ENCODE results near the gene IGFL2. TPM values are rescaled to one million over a fixed set of nuclear protein-coding genes. Genes with fewer than 3 reads are reported as not detected.
"Not testable (repeated sequence)": the region's sequence is repeated elsewhere in the genome, so short reads cannot be mapped to it uniquely, and the experiment has no call there.

The IGFL2 gene
- total and polyA plus RNA-seq, 10 donors = not detected

DNA sequence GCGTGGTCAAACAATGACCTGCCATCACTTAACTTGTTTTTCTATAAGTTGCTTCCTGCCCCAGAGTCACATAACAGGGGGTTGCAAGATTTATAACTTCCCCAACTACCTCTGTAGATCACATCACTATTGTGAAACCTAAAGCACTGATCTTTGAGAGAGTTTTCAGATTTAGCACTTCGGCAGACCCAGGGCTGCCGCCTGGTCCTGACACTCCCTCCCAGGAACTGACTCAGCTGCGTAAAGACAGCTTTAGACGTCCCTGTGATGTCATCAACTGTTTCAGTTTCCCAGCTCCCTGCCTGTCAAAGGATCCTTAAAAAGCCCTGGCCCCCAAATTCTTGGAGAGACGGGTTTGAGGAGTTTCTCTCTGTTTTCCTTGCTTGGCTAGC is 33.3 kb downstream of the IGFL2 start:
- no peak for DNase-seq
- WGBS, 5 donors = 10 to 24% (median 17%) methylated on average over 6 of the region's 6 CpGs
- H3K9me3 ChIP-seq = no peaks in the 10 kb centered on the region
- H3K4me3 ChIP-seq = no peak overlapping the region
- H3K36me3 ChIP-seq = no peaks in the 10 kb centered on the region
- intact Hi-C loops (cut with DNase I; ENCODE audit: low total_unique reads) = loop anchor here (10.0 kb wide), 1 partner anchor 147 kb away; no protein-coding TSS in a partner anchor
- peaks cover 0 to 13% (median 0%) of the 10 kb centered on the region in 6 donors for H3K4me1 ChIP-seq
- TF ChIP-seq, protein P1, sequence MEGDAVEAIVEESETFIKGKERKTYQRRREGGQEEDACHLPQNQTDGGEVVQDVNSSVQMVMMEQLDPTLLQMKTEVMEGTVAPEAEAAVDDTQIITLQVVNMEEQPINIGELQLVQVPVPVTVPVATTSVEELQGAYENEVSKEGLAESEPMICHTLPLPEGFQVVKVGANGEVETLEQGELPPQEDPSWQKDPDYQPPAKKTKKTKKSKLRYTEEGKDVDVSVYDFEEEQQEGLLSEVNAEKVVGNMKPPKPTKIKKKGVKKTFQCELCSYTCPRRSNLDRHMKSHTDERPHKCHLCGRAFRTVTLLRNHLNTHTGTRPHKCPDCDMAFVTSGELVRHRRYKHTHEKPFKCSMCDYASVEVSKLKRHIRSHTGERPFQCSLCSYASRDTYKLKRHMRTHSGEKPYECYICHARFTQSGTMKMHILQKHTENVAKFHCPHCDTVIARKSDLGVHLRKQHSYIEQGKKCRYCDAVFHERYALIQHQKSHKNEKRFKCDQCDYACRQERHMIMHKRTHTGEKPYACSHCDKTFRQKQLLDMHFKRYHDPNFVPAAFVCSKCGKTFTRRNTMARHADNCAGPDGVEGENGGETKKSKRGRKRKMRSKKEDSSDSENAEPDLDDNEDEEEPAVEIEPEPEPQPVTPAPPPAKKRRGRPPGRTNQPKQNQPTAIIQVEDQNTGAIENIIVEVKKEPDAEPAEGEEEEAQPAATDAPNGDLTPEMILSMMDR (IDR thresholded peaks at IDR 0.05 in 8 of 11, conservative IDR thresholded peaks at IDR 0.05 in 3 of 11) = no peak
- TF ChIP-seq POLR2AphosphoS5 (IDR thresholded peaks at IDR 0.05) (no peak), POLR2A (IDR thresholded peaks at IDR 0.05) (no peak)
- H3K27ac ChIP-seq = no peak overlapping the region
- peaks cover 0 to 34% (median 0%) of the 10 kb centered on the region in 7 donors for H3K27me3 ChIP-seq (replicated peaks in 1 of 7)

DNA sequence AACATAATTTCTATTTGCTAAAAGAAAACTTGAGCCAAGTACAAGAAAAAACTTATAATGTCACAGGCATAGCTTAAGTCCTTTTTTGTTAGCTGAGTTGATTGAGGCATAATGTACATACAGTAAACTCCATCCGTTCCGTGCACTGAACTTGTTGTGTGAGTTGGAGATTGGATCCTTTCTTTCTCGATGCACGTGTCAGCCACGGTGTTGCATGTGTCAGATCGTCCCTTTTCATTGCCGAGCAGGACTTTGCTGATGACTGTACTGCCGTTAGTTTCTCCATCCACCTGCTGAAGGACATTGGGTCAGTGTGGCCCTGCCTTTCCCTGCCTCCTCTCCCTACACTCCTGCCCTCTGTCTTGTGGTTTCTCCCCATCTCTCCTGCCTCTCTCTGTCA is 34.4 kb downstream of the IGFL2 start:
- H3K4me3 ChIP-seq = no peak overlapping the region
- no peak for TF ChIP-seq POLR2A (IDR thresholded peaks at IDR 0.05)
- TF ChIP-seq POLR2AphosphoS5 (IDR thresholded peaks at IDR 0.05) = no peak
- TF ChIP-seq, protein P1 (IDR thresholded peaks at IDR 0.05 in 8 of 11, conservative IDR thresholded peaks at IDR 0.05 in 3 of 11) = no peak
- DNase-seq = no peak
- 84 to 97% (median 93%) methylated on average over 8 of the region's 8 CpGs for WGBS, 5 donors
- peaks cover 0 to 13% (median 0%) of the 10 kb centered on the region in 6 donors for H3K4me1 ChIP-seq
- H3K27ac ChIP-seq = no peak overlapping the region
- peaks cover 0 to 25% (median 0%) of the 10 kb centered on the region in 7 donors for H3K27me3 ChIP-seq (replicated peaks in 1 of 7)
- H3K9me3 ChIP-seq = no peaks in the 10 kb centered on the region
- no peaks in the 10 kb centered on the region for H3K36me3 ChIP-seq
- intact Hi-C loops (cut with DNase I; ENCODE audit: low total_unique reads) = loop anchor here (10.0 kb wide), 1 partner anchor 148 kb away; no protein-coding TSS in a partner anchor

DNA sequence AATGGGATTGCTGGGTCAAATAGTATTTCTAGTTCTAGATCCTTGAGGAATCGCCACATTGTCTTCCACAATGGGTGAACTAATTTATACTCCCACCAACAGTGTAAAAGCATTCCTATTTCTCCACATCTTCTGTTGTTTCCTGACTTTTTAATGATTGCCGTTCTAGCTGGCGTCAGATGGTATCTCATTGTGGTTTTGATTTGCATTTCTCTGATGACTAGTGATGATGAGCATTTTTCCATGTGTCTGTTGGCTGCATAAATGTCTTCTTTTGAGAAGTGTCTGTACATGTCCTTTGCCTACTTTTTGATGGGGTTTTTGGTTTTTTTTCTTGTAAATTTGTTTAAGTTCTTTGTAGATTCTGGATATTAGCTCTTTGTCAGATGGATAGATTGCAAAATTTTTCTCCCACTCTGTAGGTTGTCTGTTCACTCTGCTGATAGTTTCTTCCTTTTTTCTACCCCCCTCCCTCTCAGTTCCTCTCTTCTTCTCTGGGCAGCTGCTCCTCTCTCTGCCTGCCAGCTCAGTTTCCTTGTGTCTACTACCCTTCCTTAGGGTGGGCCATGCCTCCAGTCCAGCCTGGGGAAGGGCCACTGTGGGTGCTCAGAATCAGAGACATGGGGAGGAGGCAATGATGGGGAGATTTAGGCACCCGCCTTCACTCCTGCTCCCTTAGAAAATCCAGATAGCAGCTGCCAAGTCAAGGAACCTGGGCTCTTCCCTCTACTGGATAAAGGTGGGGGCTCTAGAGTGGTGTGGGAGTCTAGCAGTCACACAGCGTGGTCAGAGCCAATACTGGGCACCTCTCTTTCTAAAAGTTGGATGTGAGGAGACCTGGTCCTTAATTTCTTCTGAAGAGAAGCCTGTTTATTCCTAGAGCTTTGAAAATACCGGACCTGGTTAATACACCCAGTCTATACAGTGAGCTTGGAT is 37.0 kb downstream of the IGFL2 start:
- peaks cover 0 to 21% (median 4%) of the 10 kb centered on the region in 7 donors for H3K27me3 ChIP-seq (replicated peaks in 1 of 7)
- H3K4me1 ChIP-seq = peaks cover 0 to 13% (median 2%) of the 10 kb centered on the region in 6 donors
- not testable (repeated sequence) for H3K36me3 ChIP-seq, H3K4me3 ChIP-seq, DNase-seq, H3K27ac ChIP-seq, H3K9me3 ChIP-seq
- intact Hi-C loops (cut with DNase I; ENCODE audit: low total_unique reads) = loop anchor here (10.0 kb wide), 1 partner anchor 150 kb away; no protein-coding TSS in a partner anchor
- 63 to 69% (median 68%) methylated on average over 6 of the region's 6 CpGs for WGBS, 5 donors

DNA sequence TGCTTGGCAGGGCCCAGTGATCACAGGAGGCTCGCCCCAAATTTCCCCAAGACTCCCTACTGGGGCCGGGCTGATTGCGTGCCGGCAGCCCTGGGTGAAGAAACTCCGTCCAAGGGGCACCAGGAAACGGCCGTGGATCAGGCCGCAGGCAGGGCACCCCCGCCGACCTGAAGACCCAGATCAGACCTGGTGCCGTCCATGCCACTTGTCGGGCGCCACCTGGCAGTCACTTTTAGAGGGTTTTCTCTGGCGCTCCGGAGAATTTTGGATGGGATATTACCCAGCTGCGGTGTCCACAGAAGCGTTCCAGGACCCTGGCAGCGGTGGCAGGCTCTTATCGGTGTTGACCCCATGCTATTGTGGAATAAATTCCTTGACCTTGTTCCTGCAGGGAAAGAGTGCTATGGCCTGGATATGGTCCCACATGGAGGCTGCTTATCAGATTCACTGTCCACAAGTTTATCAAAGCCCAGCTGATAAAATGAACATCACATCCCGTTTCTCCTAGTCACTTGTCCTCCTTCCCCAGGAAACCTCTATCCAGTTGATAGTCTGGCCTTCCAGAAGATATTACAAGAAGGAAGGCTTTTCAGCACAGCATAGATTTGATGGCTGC is 38.2 kb downstream of the IGFL2 start:
- TF ChIP-seq POLR2AphosphoS5 (IDR thresholded peaks at IDR 0.05) (no peak), POLR2A (IDR thresholded peaks at IDR 0.05) (no peak)
- TF ChIP-seq, protein P1 (IDR thresholded peaks at IDR 0.05 in 8 of 11, conservative IDR thresholded peaks at IDR 0.05 in 3 of 11) = no peak
- 75 to 90% (median 86%) methylated on average over 17 to 20 of the region's 20 CpGs for whole genome bisulfite sequencing, 5 donors
- no peak overlapping the region for H3K4me3 ChIP-seq
- H3K4me1 ChIP-seq = peaks cover 0 to 13% (median 2%) of the 10 kb centered on the region in 6 donors
- H3K27ac ChIP-seq = no peak overlapping the region
- no peak for DNase-seq
- peaks cover 0 to 33% (median 7%) of the 10 kb centered on the region in 7 donors for H3K27me3 ChIP-seq (replicated peaks in 1 of 7)
- H3K36me3 ChIP-seq = no peaks in the 10 kb centered on the region
- no peaks in the 10 kb centered on the region for H3K9me3 ChIP-seq
- intact Hi-C loops (cut with DNase I; ENCODE audit: low total_unique reads) = loop anchor here (10.0 kb wide), 1 partner anchor 151 kb away; no protein-coding TSS in a partner anchor
